Measurements from ENCODE around the gene LAMTOR4. TPM values are rescaled to one million over a fixed set of nuclear protein-coding genes. Genes with fewer than 3 reads are reported as not detected.
"Not testable (repeated sequence)": the region's sequence is repeated elsewhere in the genome, so short reads cannot be mapped to it uniquely, and the experiment has no call there.

The LAMTOR4 gene
- polyA plus RNA-seq, 6 donors from 2014 or later, result 407 to 579 (median 480) TPM

DNA sequence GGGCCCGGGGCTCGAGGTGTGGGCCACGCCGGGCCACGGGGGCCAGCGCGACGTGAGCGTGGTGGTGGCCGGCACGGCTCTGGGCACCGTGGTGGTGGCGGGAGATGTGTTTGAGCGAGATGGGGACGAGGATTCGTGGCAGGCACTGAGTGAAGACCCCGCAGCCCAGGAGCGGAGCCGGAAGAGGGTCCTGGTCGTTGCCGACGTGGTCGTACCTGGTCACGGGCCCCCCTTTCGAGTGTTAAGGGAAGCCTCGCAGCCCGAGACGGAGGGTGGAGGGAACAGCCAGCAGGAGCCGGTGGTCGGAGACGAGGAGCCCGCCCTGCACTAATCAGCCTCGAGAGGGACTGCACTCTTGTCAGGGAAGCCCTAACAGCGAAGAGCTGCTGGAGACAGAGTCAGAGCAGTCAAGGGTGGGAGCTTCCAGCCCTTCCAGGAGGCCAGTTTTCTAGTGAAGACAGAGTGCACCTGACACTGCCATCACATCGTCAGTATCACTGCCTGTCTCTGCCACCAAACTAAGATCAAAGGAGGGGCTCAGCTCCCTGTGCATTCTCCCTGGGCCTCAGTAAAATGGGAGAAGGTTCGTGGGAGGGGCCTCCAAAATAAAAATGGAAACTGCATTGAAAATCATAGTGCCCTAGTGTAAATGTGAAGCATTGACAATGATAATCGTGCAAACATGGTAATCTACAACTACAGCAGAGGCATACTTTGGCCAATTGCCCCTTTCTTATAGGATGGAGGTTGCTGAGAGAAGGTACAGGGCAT lies 20.7 kb upstream of the LAMTOR4 start:
- peak overlapping the region; percentile 80 to 100 (median 92) for H3K4me3 Mint-ChIP-seq
- no peak for DNase-seq
- no peak for ATAC-seq (ENCODE audit: low read depth in 2 of 2)

DNA sequence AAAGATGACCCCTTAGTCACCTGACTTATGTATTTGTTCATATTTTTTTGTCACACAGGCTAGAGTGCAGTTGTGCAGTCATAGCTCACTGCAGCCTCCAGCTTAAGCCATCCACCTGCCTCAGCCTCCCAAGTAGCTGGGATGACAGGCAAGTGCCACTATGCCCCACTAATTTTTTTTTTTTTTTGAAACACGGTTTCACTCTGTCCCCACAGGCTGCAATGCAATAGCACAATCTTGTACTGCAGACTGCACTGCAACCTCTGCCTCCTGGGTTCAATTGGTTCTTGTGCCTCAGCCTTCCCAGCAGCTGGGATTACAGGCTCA lies 20.1 kb upstream of the LAMTOR4 start:
- Mint-ChIP-seq H3K27ac (peak overlapping the region in 2 of 6 donors; percentile 36 to 74), H3K4me3 (peak overlapping the region; percentile 63 to 100 (median 88)), H3K27me3 (no peaks in the 10 kb centered on the region), H3K4me1 (peaks cover 20 to 59% (median 55%) of the 10 kb centered on the region in 3 donors), H3K9me3 (no peaks in the 10 kb centered on the region), H3K36me3 (no peaks in the 10 kb centered on the region)
- DNase-seq, result no peak
- ATAC-seq (ENCODE audit: low read depth in 2 of 2), result no peak

More for the DNA sequence above, 20.7 kb upstream of the LAMTOR4 start:
- H3K4me1 Mint-ChIP-seq, result peaks cover 20 to 60% (median 55%) of the 10 kb centered on the region in 3 donors
- peak overlapping the region in 4 of 6 donors; percentile 36 to 83 (median 78) for H3K27ac Mint-ChIP-seq
- no peaks in the 10 kb centered on the region for H3K9me3 Mint-ChIP-seq
- no peaks in the 10 kb centered on the region for H3K27me3 Mint-ChIP-seq
- no peaks in the 10 kb centered on the region for H3K36me3 Mint-ChIP-seq

DNA sequence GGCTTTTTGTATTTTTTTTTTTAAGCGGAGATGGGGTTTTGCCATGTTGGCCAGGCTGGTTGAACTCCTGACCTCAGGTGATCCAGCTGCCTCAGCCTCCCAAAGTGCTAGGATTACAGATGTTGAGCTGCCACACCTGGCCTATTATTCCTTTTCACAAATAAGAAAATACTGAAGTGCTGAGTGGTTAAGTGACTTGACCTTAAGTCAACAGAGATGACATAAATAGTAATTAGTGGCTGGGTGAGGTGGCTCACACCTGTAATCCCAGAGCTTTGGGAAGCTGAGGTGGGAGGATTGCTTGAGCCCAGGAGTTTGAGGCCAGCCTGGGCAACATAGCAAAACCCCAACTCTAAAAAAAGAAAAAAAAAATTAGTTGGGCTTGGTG lies 18.5 kb upstream of the LAMTOR4 start:
- DNase-seq; H3K27me3 Mint-ChIP-seq; H3K27ac Mint-ChIP-seq; H3K36me3 Mint-ChIP-seq; H3K9me3 Mint-ChIP-seq; ATAC-seq (ENCODE audit: low read depth in 2 of 2): not testable (repeated sequence)
- Mint-ChIP-seq H3K4me1 (peaks cover 15 to 44% (median 44%) of the 10 kb centered on the region in 3 donors), H3K4me3 (peak overlapping the region in 1 of 8 donors; percentile 100)

DNA sequence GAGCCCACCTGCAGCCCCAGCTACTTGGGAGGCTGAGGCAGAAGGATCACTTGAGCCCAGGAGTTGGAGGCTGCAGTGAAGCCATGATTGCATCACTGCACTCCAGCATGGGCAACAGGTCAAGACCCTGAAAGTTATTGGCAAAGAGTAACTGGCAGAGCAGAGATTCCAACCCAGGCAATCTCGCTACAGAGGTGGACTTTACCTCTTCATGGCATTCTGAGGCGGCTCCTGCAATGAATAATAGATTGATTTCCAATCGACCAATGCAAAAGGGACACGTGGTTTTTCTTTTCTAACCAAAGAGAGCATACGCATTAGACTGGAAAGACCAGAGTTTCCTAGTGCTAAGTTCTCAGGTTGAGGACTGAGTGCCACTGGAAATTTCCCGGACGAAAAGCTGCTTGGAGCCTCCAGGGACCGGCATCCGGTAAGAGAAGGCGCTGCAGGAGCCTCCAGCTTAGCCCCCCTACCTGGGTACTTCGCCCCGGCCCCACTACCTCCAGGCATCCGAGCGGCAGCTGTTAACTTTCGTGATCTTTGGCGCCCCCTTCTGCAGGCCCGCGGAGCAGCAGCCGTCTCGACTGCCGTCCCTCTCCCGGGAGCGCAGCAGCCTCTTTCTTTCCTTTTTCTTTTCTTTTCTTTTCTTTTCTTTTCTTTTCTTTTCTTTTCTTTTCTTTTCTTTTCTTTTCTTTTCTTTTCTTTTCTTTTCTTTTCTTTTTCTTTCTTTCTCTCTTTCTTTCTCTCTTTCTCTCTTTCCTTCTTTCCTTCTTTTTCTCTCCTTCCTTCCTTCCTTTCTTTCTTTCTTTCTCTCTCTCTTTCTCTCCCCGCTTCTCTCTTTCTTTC lies 17.9 kb upstream of the LAMTOR4 start:
- Mint-ChIP-seq H3K36me3 (no peaks in the 10 kb centered on the region), H3K4me1 (peaks cover 15 to 38% (median 38%) of the 10 kb centered on the region in 3 donors), H3K27me3 (no peaks in the 10 kb centered on the region), H3K4me3 (peak overlapping the region in 2 of 8 donors; percentile 48 to 73), H3K27ac (peak overlapping the region in 1 of 6 donors; percentile 84), H3K9me3 (no peaks in the 10 kb centered on the region)
- no peak for ATAC-seq (ENCODE audit: low read depth in 2 of 2)
- DNase-seq, result peak; percentile 77

DNA sequence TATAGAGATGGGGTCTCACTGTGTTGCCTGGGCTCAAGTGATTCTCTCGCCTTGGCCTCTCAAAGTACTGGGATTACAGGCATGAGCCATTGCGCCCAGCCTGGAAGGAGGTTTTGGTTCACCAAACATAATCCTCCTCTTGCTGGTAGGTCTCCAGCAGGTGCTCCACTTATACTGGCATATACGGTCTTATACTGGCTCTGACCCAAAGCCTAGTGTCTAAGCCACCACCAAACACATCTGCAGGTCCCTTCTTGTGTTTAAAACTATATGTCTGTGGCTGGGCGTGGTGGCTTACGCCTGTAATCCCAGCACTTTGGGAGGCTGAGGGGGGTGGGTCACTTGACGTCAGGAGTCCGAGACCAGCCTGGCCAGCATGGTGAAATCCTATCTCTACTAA lies 16.6 kb upstream of the LAMTOR4 start:
- Mint-ChIP-seq H3K27me3 (no peaks in the 10 kb centered on the region), H3K9me3 (no peaks in the 10 kb centered on the region), H3K27ac (peak overlapping the region in 3 of 6 donors; percentile 67 to 84 (median 81))

DNA sequence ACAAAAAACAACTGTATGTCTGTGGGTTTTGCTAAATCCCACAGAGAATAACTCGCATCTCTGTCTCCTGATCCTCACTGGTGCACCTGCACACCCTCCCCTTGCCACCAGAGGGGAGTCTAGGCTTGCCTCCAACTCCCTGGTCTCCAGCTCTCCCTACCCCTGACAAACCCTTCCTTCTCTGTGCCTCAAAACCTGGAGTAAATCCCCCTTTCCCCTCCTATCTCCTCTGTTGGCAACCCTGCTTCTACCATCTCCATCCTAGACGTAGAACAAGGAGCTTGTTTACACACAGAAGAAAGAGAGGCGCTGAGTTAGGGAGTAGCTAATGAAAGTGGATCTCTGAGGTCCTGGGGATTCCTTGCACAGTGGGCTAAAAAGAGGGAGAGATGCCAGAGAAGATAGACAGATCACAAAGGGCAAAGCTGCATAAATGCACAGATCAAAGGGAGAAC lies 16.0 kb upstream of the LAMTOR4 start:
- ATAC-seq (ENCODE audit: low read depth in 2 of 2), result peak; percentile 79 to 81
- H3K4me3 Mint-ChIP-seq, result peak overlapping the region in 3 of 8 donors; percentile 25 to 51 (median 37)
- H3K27ac Mint-ChIP-seq, result peak overlapping the region in 4 of 6 donors; percentile 9 to 93 (median 76)
- DNase-seq, result peak; percentile 63
- no peaks in the 10 kb centered on the region for H3K9me3 Mint-ChIP-seq
- no peaks in the 10 kb centered on the region for H3K36me3 Mint-ChIP-seq
- peaks cover 15 to 30% (median 28%) of the 10 kb centered on the region in 3 donors for H3K4me1 Mint-ChIP-seq
- H3K27me3 Mint-ChIP-seq, result no peaks in the 10 kb centered on the region

More for the DNA sequence above, 16.6 kb upstream of the LAMTOR4 start:
- Mint-ChIP-seq H3K4me3 (peak overlapping the region in 1 of 8 donors; percentile 51), H3K36me3 (no peaks in the 10 kb centered on the region), H3K4me1 (peaks cover 15 to 25% (median 25%) of the 10 kb centered on the region in 3 donors)
- ATAC-seq (ENCODE audit: low read depth in 2 of 2) (no peak), DNase-seq (no peak)

DNA sequence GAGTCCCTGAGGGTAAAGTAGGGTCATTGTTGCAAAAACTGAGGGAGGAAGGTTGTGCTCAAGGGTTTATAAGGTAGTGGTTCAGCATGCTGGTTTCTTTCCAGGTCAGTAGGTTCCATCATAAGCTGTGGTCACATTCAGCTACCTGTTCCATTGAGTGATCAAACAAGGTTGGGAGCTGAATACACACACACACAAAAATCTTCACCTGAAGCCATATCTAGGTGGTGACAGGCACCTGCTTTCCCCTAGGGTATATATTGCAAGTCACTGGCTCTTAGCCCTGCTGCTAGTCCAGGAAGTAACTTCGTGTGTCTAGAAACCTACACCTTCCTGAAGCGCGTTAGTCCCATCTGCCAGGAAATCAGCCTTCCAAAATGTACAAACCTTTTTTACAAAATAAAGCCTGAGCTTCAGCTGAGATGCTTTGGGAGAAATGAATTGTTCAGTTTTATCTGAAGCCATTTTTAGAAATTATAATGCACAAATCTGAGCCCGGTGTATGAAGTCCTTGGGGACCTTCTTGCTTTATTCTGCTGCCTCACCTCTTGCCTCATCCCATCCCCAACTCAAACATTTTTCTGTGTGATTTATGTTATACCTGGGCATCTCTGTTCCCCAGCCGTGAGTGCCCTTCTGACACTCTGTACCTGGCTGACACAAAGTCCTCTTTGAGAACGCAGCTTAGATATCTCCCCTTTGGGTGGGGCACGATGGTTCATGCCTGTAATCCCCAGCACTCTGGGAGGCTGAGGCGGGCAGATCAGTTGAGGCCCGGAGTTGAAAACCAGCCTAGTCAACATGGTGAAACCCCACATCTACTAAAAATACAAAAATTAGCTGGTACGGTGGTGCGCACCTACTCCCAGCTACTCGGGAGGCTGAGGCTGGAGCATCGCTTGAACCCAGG lies 10.6 kb upstream of the LAMTOR4 start:
- Mint-ChIP-seq H3K36me3 (no peaks in the 10 kb centered on the region), H3K9me3 (no peaks in the 10 kb centered on the region), H3K4me1 (peaks cover 3 to 30% (median 18%) of the 10 kb centered on the region in 3 donors), H3K27ac (peak overlapping the region in 4 of 6 donors; percentile 70 to 96 (median 85)), H3K4me3 (peak overlapping the region; percentile 7 to 82 (median 54)), H3K27me3 (no peaks in the 10 kb centered on the region)
- peak; percentile 77 to 81 for ATAC-seq (ENCODE audit: low read depth in 2 of 2)
- no peak for DNase-seq

DNA sequence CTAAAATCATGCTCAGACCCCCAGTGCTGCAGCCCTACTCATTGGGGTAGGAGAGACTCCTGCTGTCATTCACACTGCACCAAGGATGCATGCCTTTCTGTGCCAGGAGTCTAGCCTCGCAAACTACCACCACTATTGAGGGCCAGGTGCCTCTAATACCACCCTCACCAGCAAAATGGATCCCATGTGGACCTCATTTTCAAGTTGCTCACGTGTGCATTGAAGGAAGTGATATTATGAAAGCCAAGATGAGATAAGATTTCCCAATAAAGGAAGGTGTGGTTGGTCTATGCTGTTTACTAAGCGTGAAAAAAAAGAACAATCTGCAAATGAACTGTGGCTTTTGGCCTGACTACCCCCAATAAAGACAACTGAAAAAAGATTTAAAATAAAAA lies 7.2 kb upstream of the LAMTOR4 start:
- Mint-ChIP-seq H3K4me3 (no peak overlapping the region), H3K27ac (peak overlapping the region in 1 of 6 donors; percentile 58)

DNA sequence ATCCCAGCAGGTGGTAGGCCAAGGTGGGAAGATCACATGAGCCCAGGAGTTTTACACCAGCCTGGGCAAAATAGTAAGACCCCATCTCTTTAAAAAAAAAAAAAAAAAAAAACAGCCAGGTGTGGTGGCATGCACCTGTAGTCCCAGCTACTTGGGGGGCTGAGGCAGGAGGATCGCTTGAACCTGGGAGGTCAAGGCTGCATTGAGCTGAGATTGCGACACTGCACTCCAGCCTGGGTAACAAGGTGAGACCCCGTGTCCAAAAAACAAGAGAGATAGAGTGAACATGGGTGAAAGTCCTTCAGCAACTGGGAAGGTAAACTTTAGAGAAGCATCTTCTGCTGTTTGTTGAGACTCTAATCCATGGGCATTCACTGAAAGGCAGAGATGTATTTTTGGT lies 6.3 kb upstream of the LAMTOR4 start:
- no peak overlapping the region for H3K4me3 Mint-ChIP-seq
- no peaks in the 10 kb centered on the region for H3K9me3 Mint-ChIP-seq
- no peak overlapping the region for H3K27ac Mint-ChIP-seq
- H3K4me1 Mint-ChIP-seq, result peaks cover 3 to 27% (median 17%) of the 10 kb centered on the region in 3 donors
- H3K27me3 Mint-ChIP-seq, result no peaks in the 10 kb centered on the region
- DNase-seq (no peak), ATAC-seq (ENCODE audit: low read depth in 2 of 2) (no peak)
- H3K36me3 Mint-ChIP-seq, result no peaks in the 10 kb centered on the region

More for the DNA sequence above, 7.2 kb upstream of the LAMTOR4 start:
- DNase-seq (no peak), ATAC-seq (ENCODE audit: low read depth in 2 of 2) (no peak)
- Mint-ChIP-seq H3K36me3 (no peaks in the 10 kb centered on the region), H3K9me3 (no peaks in the 10 kb centered on the region), H3K27me3 (no peaks in the 10 kb centered on the region), H3K4me1 (peaks cover 3 to 30% (median 18%) of the 10 kb centered on the region in 3 donors)

DNA sequence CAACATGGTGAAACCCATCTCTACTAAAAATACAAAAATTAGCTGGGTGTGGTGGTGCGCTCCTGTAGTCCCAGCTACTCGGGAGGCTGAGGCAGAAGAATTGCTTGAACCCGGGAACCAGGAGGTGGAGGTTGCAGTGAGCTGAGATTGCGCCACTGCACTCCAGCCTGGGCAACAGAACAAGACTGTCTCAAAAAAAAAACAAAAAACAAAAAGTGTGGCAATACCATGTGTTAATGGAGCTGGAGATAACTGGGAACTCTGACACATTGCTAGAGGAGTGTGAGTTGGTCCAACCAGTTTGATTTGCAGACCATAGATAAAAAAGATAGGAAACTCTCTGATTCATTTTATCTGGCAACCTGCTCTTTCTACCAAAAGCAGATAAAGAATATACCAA lies 2.4 kb upstream of the LAMTOR4 start:
- Mint-ChIP-seq H3K4me1 (peaks cover 18 to 33% (median 23%) of the 10 kb centered on the region in 3 donors), H3K4me3 (peak overlapping the region in 1 of 8 donors; percentile 14)
- H3K36me3 Mint-ChIP-seq; H3K27ac Mint-ChIP-seq; ATAC-seq (ENCODE audit: low read depth in 2 of 2); H3K27me3 Mint-ChIP-seq; DNase-seq; H3K9me3 Mint-ChIP-seq: not testable (repeated sequence)

DNA sequence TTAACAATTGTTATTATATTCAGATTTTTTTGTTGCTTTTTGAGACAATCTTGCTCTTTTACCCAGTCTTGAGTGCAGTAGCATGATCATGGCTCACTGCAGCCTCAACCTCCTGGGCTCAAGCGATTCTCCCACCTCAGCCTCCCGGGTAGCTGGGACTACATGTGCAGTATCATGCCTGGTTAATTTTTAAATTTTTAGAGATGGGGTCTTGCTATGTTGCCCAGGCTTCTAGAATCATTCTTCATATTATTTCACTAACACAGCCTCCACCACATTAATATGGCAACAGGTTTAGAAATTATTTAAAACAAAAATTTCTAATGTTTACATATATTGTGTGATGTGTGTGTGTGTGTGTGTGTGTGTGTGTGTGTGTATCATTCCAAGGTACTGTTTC lies 1.4 kb upstream of the LAMTOR4 start:
- no peaks in the 10 kb centered on the region for H3K9me3 Mint-ChIP-seq
- no peak for DNase-seq
- H3K36me3 Mint-ChIP-seq, result peaks cover under 1 to 2% of the 10 kb centered on the region in 2 donors
- H3K27ac Mint-ChIP-seq, result peak overlapping the region in 2 of 6 donors; percentile 50 to 95
- no peak for ATAC-seq (ENCODE audit: low read depth in 2 of 2)
- peak overlapping the region in 1 of 8 donors; percentile 91 for H3K4me3 Mint-ChIP-seq
- peaks cover 20 to 36% (median 28%) of the 10 kb centered on the region in 3 donors for H3K4me1 Mint-ChIP-seq
- no peaks in the 10 kb centered on the region for H3K27me3 Mint-ChIP-seq

DNA sequence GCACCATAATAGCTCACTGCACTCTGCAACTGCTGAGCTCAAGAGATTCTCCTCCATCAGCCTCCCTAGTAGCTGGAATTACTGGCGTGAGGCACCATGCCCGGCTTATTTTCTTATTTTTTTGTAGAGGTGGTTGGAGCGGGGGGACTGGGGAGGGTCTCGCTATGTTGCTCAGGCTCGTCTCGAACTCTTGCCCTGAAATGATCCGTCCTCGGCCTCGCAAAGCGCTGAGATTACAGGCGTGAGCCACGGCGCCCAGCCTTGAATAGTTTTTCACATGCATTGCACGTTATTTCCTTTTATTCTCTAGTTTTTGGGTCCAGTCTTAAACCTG lies 526 bp upstream of the LAMTOR4 start:
- H3K27ac Mint-ChIP-seq, result peak overlapping the region; percentile 94 to 98 (median 96)
- H3K27me3 Mint-ChIP-seq, result no peaks in the 10 kb centered on the region
- peak; percentile 0 to 5 for ATAC-seq (ENCODE audit: low read depth in 2 of 2)
- no peak for DNase-seq
- H3K9me3 Mint-ChIP-seq, result no peaks in the 10 kb centered on the region
- peaks cover 25 to 45% (median 37%) of the 10 kb centered on the region in 3 donors for H3K4me1 Mint-ChIP-seq
- peaks cover 5 to 8% of the 10 kb centered on the region in 2 donors for H3K36me3 Mint-ChIP-seq
- peak overlapping the region; percentile 87 to 100 (median 97) for H3K4me3 Mint-ChIP-seq

Data from naive B cell (primary cell).